BLaER1 treated with 17β-estradiol and CSF1 and Interleukin-3, amounts not matched to agents 10 nM and 100 nM (cell line): ENCODE measurements around the gene STOX2.

Experiments
- H3K27ac ChIP-seq, 11 experiments: shearing (Covaris generic); formaldehyde crosslinking; 2 replicates each; pipeline ENCODE4 v1.8.1; 2022
- H3K27me3 ChIP-seq, 11 experiments: shearing (Covaris generic); formaldehyde crosslinking; 2 replicates each; pipeline ENCODE4 v1.8.1; 2022
- H3K36me3 ChIP-seq, 11 experiments: shearing (Covaris generic); formaldehyde crosslinking; 2 replicates each; pipeline ENCODE4 v1.8.1; 2022
- H3K4me1 ChIP-seq, 10 experiments: shearing (Covaris generic); formaldehyde crosslinking; 2 replicates each; pipeline ENCODE4 v1.8.1; 2022
- H3K4me2 ChIP-seq, 11 experiments: shearing (Covaris generic); formaldehyde crosslinking; 2 replicates each; pipeline ENCODE4 v1.8.1; 2022
- H3K4me3 ChIP-seq, 10 experiments: shearing (Covaris generic); formaldehyde crosslinking; 2 replicates each; pipeline ENCODE4 v1.8.1; 2022
- H3K9ac ChIP-seq, 11 experiments: shearing (Covaris generic); formaldehyde crosslinking; 2 replicates each; pipeline ENCODE4 v1.8.1; 2022
- H3K9me3 ChIP-seq, 11 experiments: shearing (Covaris generic); formaldehyde crosslinking; replicated peaks in 1 of 11; 2 replicates each; pipeline ENCODE4 v1.8.1; 2022
- H4K20me1 ChIP-seq, 11 experiments: shearing (Covaris generic); formaldehyde crosslinking; 2 replicates each; pipeline ENCODE4 v1.8.1; 2022
- Cebpa-rat ChIP-seq, 11 experiments: shearing (Covaris generic); IDR thresholded peaks; 2 replicates each; pipeline ENCODE4 v1.8.1; 2022

The STOX2 gene

GRCh38 chr4:183907871-183908683, 3.0 kb downstream of the STOX2 start:
- H3K36me3 ChIP-seq = no peaks in the 10 kb centered on the region
- no peak overlapping the region for H3K4me3 ChIP-seq
- no peak overlapping the region for H3K9ac ChIP-seq
- no peak overlapping the region for H3K4me2 ChIP-seq
- no peaks in the 10 kb centered on the region for H3K4me1 ChIP-seq
- H3K27me3 ChIP-seq = no peaks in the 10 kb centered on the region
- no peaks in the 10 kb centered on the region for H4K20me1 ChIP-seq
- TF ChIP-seq Cebpa-rat (IDR thresholded peaks at IDR 0.05) = no peak
- no peak overlapping the region for H3K27ac ChIP-seq
- H3K9me3 ChIP-seq = peaks cover 23 to 35% (median 31%) of the 10 kb centered on the region in 11 experiments

- Histone ChIP-seq H3K36me3 (no peaks in the 10 kb centered on the region), H3K27ac (no peak overlapping the region), H3K4me1 (no peaks in the 10 kb centered on the region), H4K20me1 (no peaks in the 10 kb centered on the region), H3K4me3 (no peak overlapping the region), H3K9me3 (peaks cover 23 to 30% (median 28%) of the 10 kb centered on the region in 11 experiments), H3K27me3 (no peaks in the 10 kb centered on the region), H3K9ac (no peak overlapping the region), H3K4me2 (no peak overlapping the region)
- no peak for TF ChIP-seq Cebpa-rat (IDR thresholded peaks at IDR 0.05)
These were observed 4.1 kb downstream of the STOX2 start for GRCh38 chr4:183909187-183909586.

- no peak for TF ChIP-seq Cebpa-rat (IDR thresholded peaks at IDR 0.05)
- Histone ChIP-seq H3K4me3 (no peak overlapping the region), H3K9ac (no peak overlapping the region), H3K27ac (no peak overlapping the region), H3K36me3 (no peaks in the 10 kb centered on the region), H3K4me1 (no peaks in the 10 kb centered on the region), H3K4me2 (no peak overlapping the region), H4K20me1 (no peaks in the 10 kb centered on the region), H3K9me3 (peaks cover 21 to 27% (median 24%) of the 10 kb centered on the region in 11 experiments), H3K27me3 (no peaks in the 10 kb centered on the region)
These were observed 4.7 kb downstream of the STOX2 start for GRCh38 chr4:183909801-183910200.

- Histone ChIP-seq H3K4me1 (no peaks in the 10 kb centered on the region), H3K4me2 (no peak overlapping the region), H3K4me3 (no peak overlapping the region), H3K36me3 (no peaks in the 10 kb centered on the region), H3K27me3 (no peaks in the 10 kb centered on the region), H3K9ac (no peak overlapping the region), H3K27ac (no peak overlapping the region), H3K9me3 (peaks cover 0 to under 1% (median 0%) of the 10 kb centered on the region in 11 experiments; a peak in 2 of 22 replicates), H4K20me1 (no peaks in the 10 kb centered on the region)
- no peak for TF ChIP-seq Cebpa-rat (IDR thresholded peaks at IDR 0.05)
These were observed 7.5 kb downstream of the STOX2 start for GRCh38 chr4:183912585-183912984.

GRCh38 chr4:183915976-183916375, 10.9 kb downstream of the STOX2 start:
- no peak for TF ChIP-seq Cebpa-rat (IDR thresholded peaks at IDR 0.05)
- H3K4me2 ChIP-seq = no peak overlapping the region
- no peak overlapping the region for H3K27ac ChIP-seq
- no peaks in the 10 kb centered on the region for H3K36me3 ChIP-seq
- H4K20me1 ChIP-seq = no peaks in the 10 kb centered on the region
- H3K4me1 ChIP-seq = peaks cover 0 to 14% (median 0%) of the 10 kb centered on the region in 10 experiments; a peak in 7 of 20 replicates
- H3K9ac ChIP-seq = no peak overlapping the region
- no peaks in the 10 kb centered on the region; a peak in 2 of 22 replicates for H3K9me3 ChIP-seq
- no peaks in the 10 kb centered on the region for H3K27me3 ChIP-seq
- no peak overlapping the region for H3K4me3 ChIP-seq

- H3K36me3 ChIP-seq = no peaks in the 10 kb centered on the region
- H4K20me1 ChIP-seq = no peaks in the 10 kb centered on the region
- H3K9me3 ChIP-seq = peaks cover 0 to 11% (median 7%) of the 10 kb centered on the region in 11 experiments; a peak in 12 of 22 replicates
- H3K9ac ChIP-seq = no peak overlapping the region
- peaks cover 0 to 14% (median 0%) of the 10 kb centered on the region in 10 experiments; a peak in 7 of 20 replicates for H3K4me1 ChIP-seq
- TF ChIP-seq Cebpa-rat (IDR thresholded peaks at IDR 0.05) = no peak
- no peak overlapping the region for H3K4me2 ChIP-seq
- H3K27me3 ChIP-seq = no peaks in the 10 kb centered on the region
- H3K27ac ChIP-seq = no peak overlapping the region
- no peak overlapping the region for H3K4me3 ChIP-seq
These were observed 13.6 kb downstream of the STOX2 start for GRCh38 chr4:183918696-183919095.

GRCh38 chr4:183919141-183919540, 14.0 kb downstream of the STOX2 start:
- H4K20me1 ChIP-seq = no peaks in the 10 kb centered on the region

GRCh38 chr4:183920512-183920911, 15.4 kb downstream of the STOX2 start:
- Histone ChIP-seq H3K36me3 (no peaks in the 10 kb centered on the region), H3K4me2 (peak overlapping the region in 4 of 11 experiments; percentile 6 to 40 (median 12); a peak in 5 of 22 replicates), H4K20me1 (no peaks in the 10 kb centered on the region), H3K9ac (no peak overlapping the region), H3K27me3 (no peaks in the 10 kb centered on the region), H3K9me3 (peaks cover 0 to 22% (median 9%) of the 10 kb centered on the region in 11 experiments; a peak in 13 of 22 replicates), H3K4me3 (no peak overlapping the region), H3K27ac (peak overlapping the region in 1 of 11 experiments; percentile 13; a peak in 1 of 22 replicates), H3K4me1 (peaks cover 0 to 14% (median 0%) of the 10 kb centered on the region in 10 experiments; a peak in 7 of 20 replicates)
- no peak for TF ChIP-seq Cebpa-rat (IDR thresholded peaks at IDR 0.05)

More at GRCh38 chr4:183919141-183919540, 14.0 kb downstream of the STOX2 start:
- peaks cover 0 to 15% (median 8%) of the 10 kb centered on the region in 11 experiments; a peak in 13 of 22 replicates for H3K9me3 ChIP-seq
- H3K4me3 ChIP-seq = no peak overlapping the region
- peaks cover 0 to 14% (median 0%) of the 10 kb centered on the region in 10 experiments; a peak in 7 of 20 replicates for H3K4me1 ChIP-seq
- no peaks in the 10 kb centered on the region for H3K27me3 ChIP-seq
- no peak overlapping the region for H3K27ac ChIP-seq
- no peaks in the 10 kb centered on the region for H3K36me3 ChIP-seq
- H3K9ac ChIP-seq = no peak overlapping the region
- TF ChIP-seq Cebpa-rat (IDR thresholded peaks at IDR 0.05) = no peak
- 0 out of 22 replicates have a peak overlapping the region, but pooled peaks of 1 of the 11 experiments have one; percentile 8 for H3K4me2 ChIP-seq

- peaks cover 0 to 14% (median 0%) of the 10 kb centered on the region in 10 experiments; a peak in 7 of 20 replicates for H3K4me1 ChIP-seq
- no peak overlapping the region for H3K4me2 ChIP-seq
- no peaks in the 10 kb centered on the region for H4K20me1 ChIP-seq
- H3K4me3 ChIP-seq = no peak overlapping the region
- H3K27ac ChIP-seq = no peak overlapping the region
- no peak overlapping the region for H3K9ac ChIP-seq
- no peaks in the 10 kb centered on the region for H3K36me3 ChIP-seq
- no peaks in the 10 kb centered on the region for H3K27me3 ChIP-seq
- peaks cover 0 to 22% (median 9%) of the 10 kb centered on the region in 11 experiments; a peak in 12 of 22 replicates for H3K9me3 ChIP-seq
- no peak for TF ChIP-seq Cebpa-rat (IDR thresholded peaks at IDR 0.05)
These were observed 16.2 kb downstream of the STOX2 start for GRCh38 chr4:183921335-183921734.
